GM12878 (cell line): ENCODE results near the gene COPS3. TPM values are rescaled to one million over a fixed set of nuclear protein-coding genes. Genes with fewer than 3 reads are reported as not detected.

Experiments
- ATAC-seq: fragments of 200-7000 bp; cut with Tn5 transposase; 3 replicates; pipeline ENCODE4 v1.9.1; 2020; ENCODE audit warnings: mild to moderate bottlenecking, moderate library complexity
- BruUV-seq: library from RNA; stranded (reverse); fragments of 400-500 nt; replicated peaks from 2 replicates; lab custom pipeline; 2021; lab: Mats Ljungman, UMichigan
- CTCF ChIA-PET: fragments of 300-600 bp; sonication (Branson Sonifier 250); formaldehyde crosslinking; extraction: SDS; loops from one replicate; lab custom pipeline; 2021; ENCODE audit warnings: inconsistent platforms; lab: Yijun Ruan, JAX
- POLR2A ChIA-PET: fragments of 350-600 bp; formaldehyde crosslinking; extraction: SDS; loops from one replicate; lab custom pipeline; 2021; ENCODE audit warnings: inconsistent platforms; lab: Charles Lee
- RAD21 ChIA-PET: fragments of 300-600 bp; sonication (Branson Sonifier 250); formaldehyde crosslinking; loops from one replicate; lab custom pipeline; 2023; ENCODE audit warnings: antibody characterized with exemption; ENCODE audit not compliant: unreplicated experiment; lab: Charles Lee
- SMC1A ChIA-PET: fragments of 300-600 bp; sonication (Branson Sonifier 250); formaldehyde crosslinking; loops from one replicate; lab custom pipeline; 2023; ENCODE audit not compliant: unreplicated experiment, uncharacterized antibody; lab: Charles Lee
- DNase-seq: peaks from one replicate; pipeline ENCODE4 v3.0.0-alpha.2; 2011; ENCODE audit warnings: low read depth, low spot score
- FAIRE-seq: peaks from 3 replicates; lab custom pipeline; 2011; peaks lifted over from hg19 to GRCh38; lab: Jason Lieb, UNC
- H2AFZ ChIP-seq: 2 replicates; pipeline ENCODE4 v1.6.0; 2011; ENCODE audit warnings: low read depth, low read length, control low read depth; ENCODE audit not compliant: control insufficient read depth
- H3K27ac ChIP-seq: 2 replicates; pipeline ENCODE4 v1.5.1; 2011; ENCODE audit warnings: control low read depth; ENCODE audit not compliant: control insufficient read depth, insufficient read depth
- H3K27me3 ChIP-seq, 2 experiments: replicated peaks in 1 of 2; 2 replicates each; pipeline versions ENCODE4 v1.6.0 to v1.6.1; 2011; ENCODE audit warnings: low read length in 1 of 2; ENCODE audit not compliant: control insufficient read depth in 2 of 2, insufficient read depth in 2 of 2
- H3K36me3 ChIP-seq, 2 experiments: 2 replicates each; pipeline ENCODE4 v1.5.1; 2011; ENCODE audit warnings: low read length in 1 of 2; ENCODE audit not compliant: control insufficient read depth in 2 of 2, insufficient read depth in 2 of 2
- H3K4me1 ChIP-seq: 2 replicates; pipeline ENCODE4 v1.6.1; 2011; ENCODE audit warnings: mild to moderate bottlenecking, low read length, moderate library complexity, mixed read lengths; ENCODE audit not compliant: control insufficient read depth, insufficient read depth
- H3K4me2 ChIP-seq: 2 replicates; pipeline ENCODE4 v1.6.0; 2011; ENCODE audit warnings: control low read depth; ENCODE audit not compliant: control insufficient read depth, insufficient read depth
- H3K4me3 ChIP-seq: fragments of 200-600 bp; sonication (generic); 2 replicates; pipeline ENCODE4 v1.5.1; 2016
- H3K79me2 ChIP-seq: 2 replicates; pipeline ENCODE4 v1.6.0; 2011; ENCODE audit warnings: low read length; ENCODE audit not compliant: control insufficient read depth, insufficient read depth
- H3K9ac ChIP-seq: 2 replicates; pipeline ENCODE4 v1.8.0; 2011; ENCODE audit warnings: low read length, control low read depth, mixed read lengths; ENCODE audit not compliant: control insufficient read depth, insufficient read depth
- H3K9me3 ChIP-seq: replicated peaks from 3 replicates; pipeline ENCODE4 v1.5.1; 2011; ENCODE audit warnings: mild to moderate bottlenecking, low read length; ENCODE audit not compliant: control insufficient read depth, insufficient read depth
- H4K20me1 ChIP-seq: 2 replicates; pipeline ENCODE4 v1.6.0; 2011; ENCODE audit not compliant: control insufficient read depth, insufficient read depth
- CEBPZ ChIP-seq: fragments of 150-350 bp; IDR thresholded peaks from 2 replicates; pipeline ENCODE4 v1.6.1; 2016; ENCODE audit warnings: low read depth, low read length
- EGR1 ChIP-seq, 2 experiments: IDR thresholded peaks; 1 replicate in 1 of 2; 2 replicates in 1 of 2; pipeline ENCODE4 v1.6.1; 2011 to 2012; ENCODE audit warnings: low read depth in 2 of 2, low read length in 2 of 2, borderline replicate concordance in 1 of 2, mild to moderate bottlenecking in 1 of 2, moderate library complexity in 1 of 2
- GATAD2B ChIP-seq: fragments of 450-650 bp; conservative IDR thresholded peaks from 2 replicates; pipeline ENCODE4 v1.6.1; 2017; ENCODE audit warnings: low read depth, mild to moderate bottlenecking, moderate library complexity
- IKZF2 ChIP-seq, 2 experiments: fragments of 450-650 bp; IDR thresholded peaks; 2 replicates each; pipeline ENCODE4 v1.6.1; 2017; ENCODE audit warnings: mild to moderate bottlenecking in 2 of 2, moderate library complexity in 2 of 2
- MLLT1 ChIP-seq: fragments of 450-650 bp; IDR thresholded peaks from 2 replicates; pipeline ENCODE4 v1.6.1; 2016; ENCODE audit warnings: mild to moderate bottlenecking
- PAX8 ChIP-seq: fragments of 450-650 bp; IDR thresholded peaks from 2 replicates; pipeline ENCODE4 v1.6.1; 2017; ENCODE audit warnings: mild to moderate bottlenecking, moderate library complexity
- RAD51 ChIP-seq: fragments of 450-650 bp; IDR thresholded peaks from 2 replicates; pipeline ENCODE4 v1.6.1; 2016; ENCODE audit warnings: moderate library complexity, mild to moderate bottlenecking, inconsistent platforms
- RELA ChIP-seq: fragments of 450-650 bp; IDR thresholded peaks from 2 replicates; pipeline ENCODE4 v1.8.0; 2014; ENCODE audit warnings: borderline replicate concordance; ENCODE audit not compliant: partially characterized antibody
- REST ChIP-seq: IDR thresholded peaks from 2 replicates; pipeline ENCODE4 v1.6.1; 2012; ENCODE audit warnings: mild to moderate bottlenecking, low read depth, low read length
- TARDBP ChIP-seq: IDR thresholded peaks from 2 replicates; pipeline ENCODE4 v1.6.1; 2016; ENCODE audit warnings: borderline replicate concordance
- ZSCAN29 ChIP-seq: fragments of 450-650 bp; IDR thresholded peaks from 2 replicates; pipeline ENCODE4 v1.6.1; 2017; ENCODE audit warnings: mild to moderate bottlenecking, moderate library complexity
- WGBS: methylation state at CpG from one replicate; pipeline ENCODE4 v1.1.6; 2016; ENCODE audit warnings: low lambda C conversion rate; ENCODE audit not compliant: insufficient replicate concordance, insufficient coverage; ENCODE audit errors: missing lambda C conversion rate; 5-methylcytosine and 5-hydroxymethylcytosine counted together
- in situ Hi-C: fragments of 300-500 bp; cut with MboI; formaldehyde crosslinking; loops from 9 replicates; pipeline ENCODE4 v1.14.3; 2018; ENCODE audit warnings: mixed read lengths
- intact Hi-C: fragments of 100-400 bp; cut with micrococcal nuclease; formaldehyde crosslinking; loops from one replicate; pipeline ENCODE4 v1.14.2; 2022; ENCODE audit not compliant: unreplicated experiment
- polyA plus RNA-seq, 11 experiments: library from polyadenylated mRNA; depleted of rRNA in 4 of 11; unstranded in 6 of 11; stranded (reverse) in 5 of 11; fragments of >200 nt; fragmentation: Nextera tagmentation in 4 of 11; fragmentation: Illumina TruSeq in 1 of 11; extraction: Ambion mirVana in 4 of 11; extraction: Trizol in 1 of 11; gene quantifications; 1 replicate in 1 of 11; 2 replicates in 10 of 11; pipeline versions ENCODE4 v1.2.1 to v1.2.3, GENCODE V29; 2011 to 2016; ENCODE audit warnings: inconsistent platforms in 2 of 11, missing spikeins in 2 of 11, low read depth in 1 of 11
- total RNA-seq, 4 experiments: library from RNA; depleted of rRNA in 3 of 4; stranded (reverse); fragments of >200 nt in 3 of 4; fragmentation: Illumina TruSeq in 1 of 4; extraction: Trizol in 1 of 4; gene quantifications; 2 replicates each; pipeline versions ENCODE4 v1.2.1 to v1.2.3, GENCODE V29; 2013 to 2021

COPS3 gene
- total and polyA plus RNA-seq, 10 of the 15 experiments (the other 5 are each of a cell fraction or from before 2014, with no cell fraction given), result 99.7 to 187 (median 133) TPM

- TF ChIP-seq ZSCAN29, result no peak
- TF ChIP-seq CEBPZ, result no peak
- no peak for TF ChIP-seq EGR1 (IDR thresholded peaks at IDR 0.05; ENCODE audit: borderline replicate concordance in 1 of 2, low read depth in 2 of 2, low read length in 2 of 2)
- TF ChIP-seq, all 136 proteins: peak for 0
Observed at GRCh38 chr17:17207998-17208397, 73.0 kb downstream of the COPS3 start (continued).

- intact Hi-C loops (loop anchor here (1.0 to 10.0 kb wide), 3 partner anchors 30 to 202 kb away; partner anchors contain the start of genes FLCN and NT5M), in situ Hi-C loops (no loop called here)
- Histone ChIP-seq H3K4me3 (no peak overlapping the region), H3K9ac (no peak overlapping the region), H3K27ac (no peak overlapping the region), H2AFZ (peak overlapping the region; percentile 49), H3K9me3 (no peaks in the 10 kb centered on the region), H3K4me1 (peaks cover 9% of the 10 kb centered on the region; the same call in 1 of the 2 replicates), H3K79me2 (peaks cover 32% of the 10 kb centered on the region), H3K27me3 (no peaks in the 10 kb centered on the region), H3K4me2 (no peak overlapping the region), H3K36me3 (peaks cover 2 to 7% of the 10 kb centered on the region in 2 experiments), H4K20me1 (no peaks in the 10 kb centered on the region)
- ChIA-PET POLR2A (interaction anchor here (1.0 kb wide), 1 partner anchor 26 kb away, joined by 3 read pairs; no protein-coding TSS in a partner anchor), SMC1A (interaction anchor here (0.7 to 0.9 kb wide), 2 partner anchors 12 to 106 kb away, joined by 3 to 4 read pairs; no protein-coding TSS in a partner anchor), RAD21 (interaction anchor here (0.8 kb wide), 1 partner anchor 33 kb away, joined by 3 read pairs; no protein-coding TSS in a partner anchor), CTCF (interaction anchor here (0.6 to 1.0 kb wide), 3 partner anchors 65 to 162 kb away, joined by 3 read pairs; no protein-coding TSS in a partner anchor)
- no TSS peak for BruUV-seq
- TF ChIP-seq REST, result no peak
- no peak for TF ChIP-seq RELA
- TF ChIP-seq GATAD2B, result no peak
- no peak for TF ChIP-seq PAX8
- TF ChIP-seq TARDBP, result no peak
- peak; percentile 2 to 27; a peak in 1 of 4 replicates for TF ChIP-seq IKZF2 (IDR thresholded peaks at IDR 0.05)
- TF ChIP-seq MLLT1, result 0 out of 2 replicates have a peak, but pooled peaks have one; percentile 17
- TF ChIP-seq RAD51, result no peak
- 96% methylated on average over 16 of the region's 16 CpGs for WGBS
- ATAC-seq (no peak), FAIRE-seq (no peak), DNase-seq (no peak)
Observed at GRCh38 chr17:17206913-17207335, 74.1 kb downstream of the COPS3 start.
